GM12878 (cell line): ENCODE results near the gene ARID5B. TPM values are rescaled to one million over a fixed set of nuclear protein-coding genes. Genes with fewer than 3 reads are reported as not detected.

Experiments
- BMI1 ChIP-seq: fragments of 450-650 bp; IDR thresholded peaks from 2 replicates; pipeline ENCODE4 v1.6.1; 2016; ENCODE audit warnings: mild to moderate bottlenecking, moderate library complexity, borderline replicate concordance
- EGR1 ChIP-seq, 2 experiments: IDR thresholded peaks; 1 replicate in 1 of 2; 2 replicates in 1 of 2; pipeline ENCODE4 v1.6.1; 2011 to 2012; ENCODE audit warnings: low read depth in 2 of 2, low read length in 2 of 2, borderline replicate concordance in 1 of 2, mild to moderate bottlenecking in 1 of 2, moderate library complexity in 1 of 2
- ESRRA ChIP-seq: IDR thresholded peaks from 2 replicates; pipeline ENCODE4 v1.6.1; 2012; ENCODE audit warnings: mild to moderate bottlenecking, low read length, improper control_type of control experiment
- NRF1 ChIP-seq: conservative IDR thresholded peaks from 2 replicates; pipeline ENCODE4 v1.6.1; 2011; ENCODE audit warnings: mild to moderate bottlenecking, low read depth, low read length, improper control_type of control experiment
- ZBTB40 ChIP-seq: fragments of 450-650 bp; IDR thresholded peaks from 2 replicates; pipeline ENCODE4 v1.6.1; 2016; ENCODE audit warnings: mild to moderate bottlenecking, moderate library complexity, borderline replicate concordance
- ZNF687 ChIP-seq: fragments of 450-650 bp; IDR thresholded peaks from 2 replicates; pipeline ENCODE4 v1.6.1; 2017; ENCODE audit warnings: mild to moderate bottlenecking, moderate library complexity
- polyA plus RNA-seq, 11 experiments: library from polyadenylated mRNA; depleted of rRNA in 4 of 11; unstranded in 6 of 11; stranded (reverse) in 5 of 11; fragments of >200 nt; fragmentation: Nextera tagmentation in 4 of 11; fragmentation: Illumina TruSeq in 1 of 11; extraction: Ambion mirVana in 4 of 11; extraction: Trizol in 1 of 11; gene quantifications; 1 replicate in 1 of 11; 2 replicates in 10 of 11; pipeline versions ENCODE4 v1.2.1 to v1.2.3, GENCODE V29; 2011 to 2016; ENCODE audit warnings: inconsistent platforms in 2 of 11, missing spikeins in 2 of 11, low read depth in 1 of 11
- total RNA-seq, 4 experiments: library from RNA; depleted of rRNA in 3 of 4; stranded (reverse); fragments of >200 nt in 3 of 4; fragmentation: Illumina TruSeq in 1 of 4; extraction: Trizol in 1 of 4; gene quantifications; 2 replicates each; pipeline versions ENCODE4 v1.2.1 to v1.2.3, GENCODE V29; 2013 to 2021

ARID5B gene
- total and polyA plus RNA-seq, 10 of the 15 experiments (the other 5 are each of a cell fraction or from before 2014, with no cell fraction given): 2.7 to 8.5 (median 6.1) TPM

GRCh38 chr10:61933859-61934555 is 32.5 kb downstream of the ARID5B start (continued):
- TF ChIP-seq ZBTB40 (no peak), EGR1 (IDR thresholded peaks at IDR 0.05; ENCODE audit: borderline replicate concordance in 1 of 2, low read depth in 2 of 2, low read length in 2 of 2) (no peak), ESRRA (no peak), BMI1 (no peak), NRF1 (no peak), ZNF687 (no peak)
